Measurements from ENCODE around the gene DAPK1.
"Not testable (repeated sequence)": the region's sequence is repeated elsewhere in the genome, so short reads cannot be mapped to it uniquely, and the experiment has no call there.

DAPK1 gene

GRCh38 chr9:87722393-87723088, 224.9 kb downstream of the DAPK1 start:
- no peak for DNase-seq

- DNase-seq = no peak
Measured at GRCh38 chr9:87725356-87725899, 227.8 kb downstream of the DAPK1 start.

GRCh38 chr9:87725900-87726709, 228.4 kb downstream of the DAPK1 start, which contains the start of gene CTSL:
Gene CTSL, plus strand, starts transcription at chr9:87726119. Its CDS starts 1,485 bp downstream, at chr9:87727604.
- no peak for DNase-seq

GRCh38 chr9:87729246-87729645, 231.6 kb downstream of the DAPK1 start:
- DNase-seq = no peak

- DNase-seq = no peak
Measured at GRCh38 chr9:87731321-87731720, 233.7 kb downstream of the DAPK1 start.

- no peak for DNase-seq
Measured at GRCh38 chr9:87732344-87732743, 234.7 kb downstream of the DAPK1 start.

GRCh38 chr9:87732756-87733155, 235.1 kb downstream of the DAPK1 start:
- DNase-seq = no peak

GRCh38 chr9:87733273-87734052, 235.8 kb downstream of the DAPK1 start:
- no peak for DNase-seq

GRCh38 chr9:87734106-87734505, 236.4 kb downstream of the DAPK1 start:
- DNase-seq = no peak

- DNase-seq = no peak
Measured at GRCh38 chr9:87739546-87739945, 241.9 kb downstream of the DAPK1 start.

GRCh38 chr9:87740209-87740608, 242.5 kb downstream of the DAPK1 start:
- DNase-seq = no peak

GRCh38 chr9:87741326-87741725, 243.7 kb downstream of the DAPK1 start:
- no peak for DNase-seq

GRCh38 chr9:87741891-87742290, 244.2 kb downstream of the DAPK1 start:
- no peak for DNase-seq

- DNase-seq = no peak
Measured at GRCh38 chr9:87742813-87743428, 245.3 kb downstream of the DAPK1 start.

GRCh38 chr9:87744247-87744646, 246.6 kb downstream of the DAPK1 start:
- not testable (repeated sequence) for DNase-seq

GRCh38 chr9:87746186-87746585, 248.5 kb downstream of the DAPK1 start:
- DNase-seq = no peak

- no peak for DNase-seq
Measured at GRCh38 chr9:87748881-87749280, 251.2 kb downstream of the DAPK1 start.

- no peak for DNase-seq
Measured at GRCh38 chr9:87749335-87750035, 251.8 kb downstream of the DAPK1 start.

- no peak for DNase-seq
Measured at GRCh38 chr9:87750726-87751125, 253.1 kb downstream of the DAPK1 start.

GRCh38 chr9:87751423-87751822, 253.8 kb downstream of the DAPK1 start:
- DNase-seq = no peak

GRCh38 chr9:87751868-87752267, 254.2 kb downstream of the DAPK1 start:
- DNase-seq = no peak

- no peak for DNase-seq
Measured at GRCh38 chr9:87753313-87753712, 255.6 kb downstream of the DAPK1 start.
